GM15510 (cell line): ENCODE measurements around the gene AKIRIN2.
A peak's percentile ranks its signal among the peaks of the same experiment; 100 is the strongest.

Experiments used
- POLR2A ChIP-seq: IDR thresholded peaks from 3 replicates; pipeline ENCODE4 v1.6.1; 2011; ENCODE audit warnings: borderline replicate concordance; ENCODE audit not compliant: insufficient read length; ENCODE audit errors: extremely low read depth

Gene AKIRIN2

DNA sequence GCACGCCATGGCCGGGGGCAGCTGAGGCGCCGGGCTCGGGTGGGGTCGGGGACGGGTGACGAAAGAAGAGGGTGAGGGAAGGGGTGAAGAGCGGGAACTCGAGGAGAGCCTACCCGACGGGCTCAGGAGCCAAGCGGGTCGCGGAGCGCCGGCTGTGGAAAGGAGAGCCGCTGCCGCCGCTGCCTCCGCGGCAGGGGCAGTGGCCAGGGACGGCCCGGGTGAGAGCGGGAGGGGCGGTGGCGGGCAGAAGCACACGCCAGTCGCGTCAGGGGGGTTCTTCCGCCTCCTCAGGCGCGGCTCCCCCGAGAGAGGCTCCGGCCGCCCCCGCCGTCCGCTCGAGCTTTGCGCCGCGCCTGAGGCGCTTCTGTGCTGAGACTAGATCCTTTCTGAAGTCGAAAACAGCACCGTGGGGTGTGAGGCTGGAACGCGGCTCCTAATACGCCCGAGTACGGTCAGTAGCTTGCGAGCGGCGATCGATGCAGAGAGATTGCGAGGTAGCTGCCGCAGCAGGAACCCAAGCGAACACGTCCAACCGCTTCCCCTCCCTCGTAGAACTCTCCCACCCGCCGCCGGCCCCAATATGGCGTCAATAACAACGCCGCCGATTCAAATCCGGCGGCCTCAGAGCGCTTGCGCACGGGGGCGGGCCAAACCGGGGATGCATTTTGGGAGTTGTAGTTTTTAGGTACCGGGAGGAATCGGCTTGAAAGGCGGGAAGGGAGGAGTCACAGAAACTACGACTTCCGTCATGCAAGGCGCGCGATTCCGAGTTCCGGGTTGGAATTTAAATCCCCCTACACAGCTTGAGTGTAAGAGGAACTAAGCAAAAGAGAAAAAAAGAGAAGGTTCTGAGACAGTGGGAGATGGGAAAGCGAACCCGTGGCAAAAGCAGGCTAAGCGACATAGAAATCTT is at the start of gene AKIRIN2:
Gene AKIRIN2 (minus strand): TSS at position 558 of the 913 bp plus-strand sequence. CDS start 549 bp downstream, at position 9.
- peak; percentile 97 for TF ChIP-seq POLR2A

GRCh38 chr6:87747646-87748045 is 45.6 kb upstream of the AKIRIN2 start:
- TF ChIP-seq POLR2A: no peak

GRCh38 chr6:87745966-87746721 is 44.1 kb upstream of the AKIRIN2 start:
- no peak for TF ChIP-seq POLR2A

DNA sequence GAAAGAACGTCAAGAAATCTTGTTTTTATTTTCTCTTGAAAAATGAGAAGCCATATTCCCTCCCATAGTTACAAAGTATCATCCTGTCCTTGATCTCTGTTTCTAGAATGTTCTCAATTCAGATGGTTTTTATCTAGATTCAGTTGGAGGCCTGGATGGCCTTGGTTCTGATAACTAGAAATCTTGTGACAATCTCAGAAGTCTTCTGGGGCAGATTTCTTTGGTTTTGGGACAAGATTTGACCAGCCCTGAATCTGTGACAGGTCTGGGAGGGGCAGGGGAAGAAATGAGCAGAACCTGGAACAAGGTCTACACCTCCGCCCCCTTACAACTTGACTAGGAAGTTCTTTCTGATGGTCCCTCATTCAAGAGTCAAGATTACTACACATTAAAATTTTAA is 41.4 kb upstream of the AKIRIN2 start:
- no peak for TF ChIP-seq POLR2A

DNA sequence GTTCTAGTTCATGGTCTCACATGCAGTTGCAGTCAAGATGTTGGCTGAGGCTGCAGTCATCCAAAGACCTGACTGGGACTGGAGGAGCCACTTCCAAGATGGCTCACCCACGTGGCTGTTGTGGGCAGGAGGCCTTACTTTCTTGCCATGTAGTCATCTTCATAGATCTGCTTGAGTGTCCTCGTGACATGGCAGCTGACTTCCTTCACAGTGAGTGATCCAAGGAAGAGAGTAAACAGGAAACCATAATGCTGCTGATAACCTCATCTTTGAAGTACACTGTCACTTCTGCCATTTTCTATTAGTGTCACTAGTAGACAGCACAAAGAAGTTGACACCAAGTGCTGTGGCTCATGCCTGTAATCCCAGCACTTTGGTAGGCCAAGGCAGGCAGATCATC is 40.1 kb upstream of the AKIRIN2 start:
- TF ChIP-seq POLR2A: no peak

DNA sequence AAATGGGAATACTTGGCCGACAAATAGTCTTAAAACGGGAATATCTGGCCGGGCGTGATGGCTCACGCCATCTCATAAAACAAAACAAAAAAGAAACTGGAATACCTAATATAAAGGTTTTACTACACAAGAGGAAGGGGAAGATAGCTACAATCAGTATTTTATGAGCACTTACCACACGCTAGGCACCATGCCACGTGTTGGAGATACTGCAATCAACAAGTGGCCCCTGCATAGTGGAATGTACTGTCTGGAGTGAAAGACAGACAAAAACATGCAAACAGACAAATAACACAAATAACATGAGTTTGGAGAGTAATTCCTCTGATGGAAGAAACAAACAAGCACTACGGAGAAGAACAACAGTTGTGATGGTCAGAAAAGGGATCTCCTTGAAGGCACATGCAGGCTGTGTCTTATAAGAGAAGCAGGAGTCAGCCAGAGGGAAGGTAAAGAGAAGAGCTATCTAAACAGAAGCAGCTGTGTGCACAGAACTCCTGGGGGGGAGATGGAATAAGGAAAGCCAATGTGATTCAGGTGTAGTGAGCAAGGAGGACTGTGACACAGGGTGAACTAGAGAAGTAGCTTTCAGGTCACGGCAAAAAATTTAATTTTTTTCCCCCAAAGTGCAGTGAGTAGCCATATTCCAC is 39.1 kb upstream of the AKIRIN2 start:
- TF ChIP-seq POLR2A: no peak

- no peak for TF ChIP-seq POLR2A
Observed at GRCh38 chr6:87738744-87739143, 36.7 kb upstream of the AKIRIN2 start.

- no peak for TF ChIP-seq POLR2A
Observed at GRCh38 chr6:87738000-87738399, 36.0 kb upstream of the AKIRIN2 start.

DNA sequence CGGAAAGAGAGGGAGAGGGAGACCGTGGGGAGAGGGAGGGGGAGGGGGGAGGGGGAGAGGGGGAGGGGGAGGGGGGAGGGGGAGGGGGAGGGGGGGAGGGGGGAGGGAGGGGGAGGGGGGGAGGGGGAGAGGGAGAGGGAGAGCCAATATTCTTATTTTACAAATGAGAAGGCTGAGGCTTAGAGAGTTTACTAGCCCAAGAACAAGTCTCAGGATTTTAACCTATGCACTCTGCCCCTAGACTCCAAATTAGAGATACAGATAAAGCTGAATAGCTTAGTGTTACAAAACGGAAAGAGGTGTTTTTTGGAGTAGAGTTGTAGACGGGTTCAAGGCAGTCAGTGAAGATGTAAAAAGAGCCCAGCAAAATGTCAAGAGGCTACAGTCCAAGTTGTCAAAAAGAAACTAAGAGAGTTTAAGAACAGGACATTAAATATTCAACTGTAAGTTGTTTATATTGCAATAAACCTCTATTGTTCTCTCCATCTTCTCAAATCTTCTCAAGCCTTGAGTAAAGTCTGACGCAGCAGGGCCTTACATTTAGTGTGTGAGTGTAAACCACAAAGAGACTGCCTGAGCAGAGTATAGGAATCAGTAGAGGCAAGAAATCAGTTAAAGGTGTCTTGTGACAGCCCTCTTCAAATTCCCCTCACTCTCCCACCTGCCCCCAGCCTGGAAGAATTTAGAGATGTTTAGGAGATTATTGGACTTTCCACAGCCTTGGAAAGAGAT is 34.9 kb upstream of the AKIRIN2 start:
- no peak for TF ChIP-seq POLR2A

DNA sequence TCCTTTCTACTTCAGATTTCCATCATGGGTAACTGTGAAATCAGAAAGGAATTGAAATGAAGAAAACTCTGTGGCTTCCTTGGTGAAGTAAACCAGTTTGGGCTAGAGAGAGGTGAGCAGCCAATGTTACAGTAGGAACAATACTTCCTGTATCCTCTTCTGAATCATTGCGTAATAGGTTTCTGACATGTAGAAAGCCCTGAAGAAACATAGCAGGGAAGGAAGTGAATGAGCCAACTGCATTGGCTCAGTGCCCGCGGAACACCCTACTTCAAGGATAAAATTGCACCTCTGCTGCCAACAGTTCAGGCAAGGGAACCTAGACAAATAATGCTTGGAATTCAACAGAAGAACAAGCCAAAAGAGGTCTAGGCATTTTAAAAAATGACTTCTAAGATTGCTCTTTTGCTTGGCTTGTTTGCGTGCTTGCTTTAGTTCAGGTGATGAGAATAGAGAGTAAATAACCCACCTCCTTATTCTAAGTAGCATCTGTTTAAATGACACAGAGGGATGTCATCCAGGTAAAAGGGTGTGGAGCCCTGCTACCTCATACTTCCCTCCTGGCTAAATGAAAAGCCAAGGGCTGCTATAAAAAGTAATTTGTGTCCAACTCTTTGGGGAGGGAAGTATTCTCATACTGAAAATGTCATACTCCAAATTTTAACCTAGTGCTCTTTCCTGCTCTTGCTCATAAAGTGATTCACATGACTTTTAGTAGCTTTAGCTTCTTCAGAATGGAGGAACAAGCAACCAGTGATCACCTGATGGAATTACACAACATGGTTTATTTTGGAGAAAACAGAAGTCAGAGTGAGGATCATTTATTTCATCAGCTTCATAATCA is 30.0 kb upstream of the AKIRIN2 start:
- no peak for TF ChIP-seq POLR2A

DNA sequence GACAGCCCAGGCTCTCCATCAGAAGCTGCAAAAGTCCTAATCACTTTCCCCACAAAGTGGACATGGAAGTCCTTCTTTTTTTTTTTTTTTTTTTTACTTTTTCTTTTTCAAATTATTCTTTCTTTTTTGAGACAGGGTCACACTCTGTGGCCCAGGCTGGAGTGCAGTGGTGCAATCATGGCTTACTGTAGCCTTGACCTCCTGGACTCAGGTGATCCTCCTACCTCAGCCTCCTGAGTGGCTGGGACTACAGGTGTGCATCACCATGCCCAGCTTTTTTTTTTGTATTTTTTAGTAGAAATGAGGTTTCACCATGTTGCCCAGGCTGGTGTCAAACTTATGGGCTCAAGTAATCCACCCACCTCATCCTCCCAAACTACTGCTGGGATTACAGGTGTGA is 29.0 kb upstream of the AKIRIN2 start:
- TF ChIP-seq POLR2A: no peak

- TF ChIP-seq POLR2A: no peak
Observed at GRCh38 chr6:87729965-87730719, 28.1 kb upstream of the AKIRIN2 start.

DNA sequence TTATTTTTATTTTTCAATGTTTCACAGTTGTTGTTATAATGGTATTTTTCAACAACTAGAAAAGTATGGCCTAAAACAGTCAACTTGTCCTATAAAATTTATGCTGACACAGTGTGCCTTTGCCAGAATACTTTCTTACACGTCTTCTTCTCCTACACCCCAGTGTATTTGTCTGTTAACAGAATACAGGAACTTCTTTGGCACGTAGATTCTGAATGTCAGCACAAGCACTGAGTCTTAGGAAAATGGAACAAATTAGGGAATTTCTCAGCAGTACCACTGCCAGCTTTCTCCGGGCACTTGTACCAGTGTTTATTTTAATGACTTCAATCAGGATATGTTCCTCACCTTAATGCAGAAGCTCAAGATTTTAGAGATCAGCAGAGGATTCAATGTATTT is 26.7 kb upstream of the AKIRIN2 start:
- no peak for TF ChIP-seq POLR2A

GRCh38 chr6:87724983-87725811 is 23.2 kb upstream of the AKIRIN2 start:
- TF ChIP-seq POLR2A: no peak
